ENCODE data around the gene VIL1. TPM values are rescaled to one million over a fixed set of nuclear protein-coding genes. Genes with fewer than 3 reads are reported as not detected.

Gene VIL1
- total and polyA plus RNA-seq, 2 of the 8 experiments (the other 6 are each of a cell fraction or from before 2014, with no cell fraction given), result 6.2 to 7.0 TPM

- CTCF ChIA-PET (ENCODE audit: partially characterized antibody), result interaction anchor here (0.7 to 1.1 kb wide), 4 partner anchors 10 to 1416 kb away, joined by 3 to 4 read pairs (median 4); no protein-coding TSS in a partner anchor
- FAIRE-seq, result no peak
Measured at GRCh38 chr2:218446547-218446946, 27.6 kb downstream of the VIL1 start.

More at GRCh38 chr2:218446547-218446946, 27.6 kb downstream of the VIL1 start:
- Histone ChIP-seq H3K4me3 (ENCODE audit: extremely low read depth in 1 of 4, insufficient read depth in 2 of 4, low read depth in 3 of 4, low read length in 4 of 4) (no peak overlapping the region), H4K91ac (replicated peaks; ENCODE audit: insufficient read length, low read length) (no peak overlapping the region), H3K4me1 (replicated peaks in 1 of 4; ENCODE audit: control insufficient read depth in 3 of 4, insufficient read depth in 4 of 4, low read length in 3 of 4) (no peaks in the 10 kb centered on the region), H2AK5ac (ENCODE audit: low read depth, low read length) (no peak overlapping the region), H3K14ac (ENCODE audit: insufficient read length) (no peak overlapping the region), H3K27me3 (replicated peaks in 1 of 4; ENCODE audit: control insufficient read depth in 3 of 4, extremely low read depth in 1 of 4, insufficient read depth in 3 of 4, low read length in 3 of 4) (no peaks in the 10 kb centered on the region), H2BK12ac (ENCODE audit: low read depth, low read length) (no peak overlapping the region), H3K4me2 (ENCODE audit: insufficient read depth in 1 of 2, low read depth in 2 of 2, low read length in 2 of 2) (no peak overlapping the region), H3K36me3 (ENCODE audit: control insufficient read depth in 2 of 4, insufficient read depth in 4 of 4, low read length in 3 of 4) (peaks cover 0 to 19% (median 7%) of the 10 kb centered on the region in 4 experiments; a peak in 6 of 8 replicates), H3K23me2 (ENCODE audit: low read depth, low read length) (no peaks in the 10 kb centered on the region), H3K9me3 (ENCODE audit: insufficient read depth in 2 of 2, low read depth in 1 of 2, low read length in 1 of 2) (no peaks in the 10 kb centered on the region), H3K9ac (replicated peaks in 1 of 4; ENCODE audit: extremely low read depth in 1 of 4, low read depth in 3 of 4, low read length in 3 of 4) (no peak overlapping the region), H4K5ac (ENCODE audit: insufficient read length, low read depth, low read length) (no peak overlapping the region), H3K27ac (ENCODE audit: low read depth, low read length) (no peak overlapping the region), H3K56ac (replicated peaks; ENCODE audit: insufficient read length, low read depth, low read length) (no peak overlapping the region), H3K23ac (ENCODE audit: insufficient read length) (no peak overlapping the region), H3K4ac (replicated peaks; ENCODE audit: insufficient read length, low read depth, low read length) (no peak overlapping the region), H3K79me1 (ENCODE audit: low read depth, low read length) (no peaks in the 10 kb centered on the region), H2BK15ac (ENCODE audit: low read length) (no peak overlapping the region), H2BK5ac (ENCODE audit: low read depth, low read length) (no peak overlapping the region), H4K8ac (ENCODE audit: extremely low read depth, insufficient read depth, low read length) (no peak overlapping the region), H2AFZ (ENCODE audit: low read length) (no peak overlapping the region), H3K18ac (ENCODE audit: extremely low read depth, low read length) (no peak overlapping the region), H3K79me2 (ENCODE audit: control insufficient read depth in 1 of 2, insufficient read depth in 2 of 2, low read length in 2 of 2) (no peaks in the 10 kb centered on the region), H2BK20ac (ENCODE audit: low read length) (no peak overlapping the region), H2BK120ac (replicated peaks; ENCODE audit: low read depth, low read length) (no peak overlapping the region), H4K20me1 (replicated peaks in 1 of 2; ENCODE audit: control insufficient read depth in 1 of 2, insufficient read depth in 2 of 2, low read length in 2 of 2) (no peaks in the 10 kb centered on the region)
- 98% methylated on average over 6 of the region's 6 CpGs; no CpG with 5 or more reads in 1 of the 2 experiments for WGBS, 2 experiments (ENCODE audit: extremely low coverage in 1 of 2, insufficient coverage in 1 of 2, insufficient read length in 1 of 2, insufficient replicate concordance in 2 of 2, low coverage in 1 of 2, low lambda C conversion rate in 2 of 2, missing lambda C conversion rate in 1 of 2)
- POLR2A ChIA-PET (ENCODE audit: partially characterized antibody), result no interaction called here
- no peak for TF ChIP-seq CHD1 (IDR thresholded peaks at IDR 0.05; ENCODE audit: low read depth, low read length)
- TF ChIP-seq, protein P1, sequence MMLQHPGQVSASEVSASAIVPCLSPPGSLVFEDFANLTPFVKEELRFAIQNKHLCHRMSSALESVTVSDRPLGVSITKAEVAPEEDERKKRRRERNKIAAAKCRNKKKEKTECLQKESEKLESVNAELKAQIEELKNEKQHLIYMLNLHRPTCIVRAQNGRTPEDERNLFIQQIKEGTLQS (IDR thresholded peaks at IDR 0.05; ENCODE audit: insufficient read depth, low read depth, low read length), result no peak
- TF ChIP-seq TAF1 (IDR thresholded peaks at IDR 0.05; ENCODE audit: low read depth, low read length), result no peak
- no peak for TF ChIP-seq HDAC6 (IDR thresholded peaks at IDR 0.05; ENCODE audit: low read depth, low read length)
- TF ChIP-seq SIN3A (conservative IDR thresholded peaks at IDR 0.05 in 1 of 2, IDR thresholded peaks at IDR 0.05 in 1 of 2; ENCODE audit: low read depth in 1 of 2, low read length in 2 of 2), result no peak
- DNase-seq (ENCODE audit: low read depth in 1 of 2, low spot score in 2 of 2), result no peak
